Kidney epithelial cell (primary cell): Measurements from ENCODE around the gene C14orf132. TPM values are rescaled to one million over a fixed set of nuclear protein-coding genes. Genes with fewer than 3 reads are reported as not detected.
A peak's percentile ranks its signal among the peaks of the same experiment; 100 is the strongest.

Experiments used
- DNase-seq: peaks from one replicate; pipeline ENCODE4 v3.0.0-alpha.2; 2010; ENCODE audit warnings: low read depth
- H3K27me3 ChIP-seq: 2 replicates; pipeline ENCODE4 v1.6.0; 2011; ENCODE audit warnings: low read length; ENCODE audit not compliant: control insufficient read depth, insufficient read depth
- H3K36me3 ChIP-seq: 2 replicates; pipeline ENCODE4 v1.5.1; 2011; ENCODE audit warnings: low read length; ENCODE audit not compliant: control insufficient read depth, insufficient read depth
- H3K4me3 ChIP-seq: 2 replicates; pipeline ENCODE4 v1.5.1; 2011; ENCODE audit warnings: low read depth, mild to moderate bottlenecking, control low read depth, low read length
- total RNA-seq: library from RNA; depleted of rRNA; stranded (reverse); fragments of >200 nt; gene quantifications from 2 replicates; pipeline ENCODE4 v1.2.3, GENCODE V29; 2015
- TF ChIP-seq, protein P1 (sequence below): IDR thresholded peaks from 2 replicates; pipeline ENCODE4 v1.5.1; 2011; ENCODE audit warnings: mild to moderate bottlenecking, moderate library complexity, low read length, control low read depth, inconsistent platforms; ENCODE audit not compliant: insufficient read depth, poor library complexity, severe bottlenecking

C14orf132 gene
- total RNA-seq, 1 donor from 2014 or later: 8.4 TPM

- TF ChIP-seq, protein P1, sequence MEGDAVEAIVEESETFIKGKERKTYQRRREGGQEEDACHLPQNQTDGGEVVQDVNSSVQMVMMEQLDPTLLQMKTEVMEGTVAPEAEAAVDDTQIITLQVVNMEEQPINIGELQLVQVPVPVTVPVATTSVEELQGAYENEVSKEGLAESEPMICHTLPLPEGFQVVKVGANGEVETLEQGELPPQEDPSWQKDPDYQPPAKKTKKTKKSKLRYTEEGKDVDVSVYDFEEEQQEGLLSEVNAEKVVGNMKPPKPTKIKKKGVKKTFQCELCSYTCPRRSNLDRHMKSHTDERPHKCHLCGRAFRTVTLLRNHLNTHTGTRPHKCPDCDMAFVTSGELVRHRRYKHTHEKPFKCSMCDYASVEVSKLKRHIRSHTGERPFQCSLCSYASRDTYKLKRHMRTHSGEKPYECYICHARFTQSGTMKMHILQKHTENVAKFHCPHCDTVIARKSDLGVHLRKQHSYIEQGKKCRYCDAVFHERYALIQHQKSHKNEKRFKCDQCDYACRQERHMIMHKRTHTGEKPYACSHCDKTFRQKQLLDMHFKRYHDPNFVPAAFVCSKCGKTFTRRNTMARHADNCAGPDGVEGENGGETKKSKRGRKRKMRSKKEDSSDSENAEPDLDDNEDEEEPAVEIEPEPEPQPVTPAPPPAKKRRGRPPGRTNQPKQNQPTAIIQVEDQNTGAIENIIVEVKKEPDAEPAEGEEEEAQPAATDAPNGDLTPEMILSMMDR: no peak
- DNase-seq: no peak
- H3K27me3 ChIP-seq: peaks cover 13% of the 10 kb centered on the region
- no peak overlapping the region for H3K4me3 ChIP-seq
- H3K36me3 ChIP-seq: no peaks in the 10 kb centered on the region
These were observed 3.7 kb upstream of the C14orf132 start for GRCh38 chr14:96035456-96035855.

DNA sequence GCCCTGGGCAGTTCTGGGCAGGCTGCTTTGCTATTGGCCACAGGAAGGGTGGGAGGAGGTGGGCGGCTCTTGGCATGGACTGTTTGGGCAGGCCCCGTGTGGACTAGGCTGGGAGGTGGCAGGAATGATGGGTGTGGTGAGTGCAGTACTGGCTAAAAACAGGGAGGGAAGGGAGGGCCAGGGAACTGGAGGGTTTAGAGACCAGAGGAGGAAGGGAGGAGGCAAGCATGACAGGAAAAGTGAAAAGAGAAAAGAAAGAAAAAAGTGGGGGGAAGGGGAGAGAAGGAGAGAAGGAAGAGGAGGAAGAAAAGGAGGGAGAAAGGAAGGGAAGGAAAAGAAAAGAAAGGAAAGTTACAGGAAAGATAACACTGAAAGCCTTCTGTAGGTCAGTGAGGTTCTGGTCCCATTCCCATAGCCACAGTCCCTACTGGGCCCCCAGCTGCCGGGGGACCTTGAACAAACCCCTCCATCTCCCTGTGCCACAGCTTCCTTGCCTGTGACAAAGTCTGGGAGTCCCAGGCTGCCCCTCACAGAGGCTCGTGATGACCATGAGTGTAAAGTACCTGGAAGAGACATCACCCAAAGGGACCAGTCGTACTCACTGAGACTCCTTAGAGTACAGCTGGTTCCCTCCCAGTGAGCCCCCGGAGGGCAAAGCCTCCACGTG is 1.1 kb upstream of the C14orf132 start:
- peaks cover 13% of the 10 kb centered on the region for H3K27me3 ChIP-seq
- no peak overlapping the region for H3K4me3 ChIP-seq
- DNase-seq: no peak
- TF ChIP-seq, protein P1: no peak
- no peaks in the 10 kb centered on the region for H3K36me3 ChIP-seq

DNA sequence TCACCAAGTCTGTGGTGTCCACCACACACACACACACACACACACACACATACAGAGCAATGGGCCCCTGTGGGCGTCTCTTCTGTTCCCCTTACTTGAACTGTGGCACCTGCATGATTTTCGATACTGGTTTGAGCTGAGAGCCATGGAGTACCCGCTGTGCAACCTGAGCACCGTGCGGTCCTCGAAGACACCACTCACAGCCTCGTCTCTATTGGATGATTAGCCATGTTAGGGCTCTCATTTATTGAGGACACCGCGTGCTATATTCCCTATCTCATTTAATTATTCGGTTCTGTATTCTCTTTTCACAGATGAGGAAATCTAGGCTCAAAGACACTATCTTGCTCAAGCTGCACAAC is 623 bp upstream of the C14orf132 start:
- Histone ChIP-seq H3K36me3 (no peaks in the 10 kb centered on the region), H3K27me3 (peaks cover 13% of the 10 kb centered on the region), H3K4me3 (peak overlapping the region; percentile 84)
- no peak for DNase-seq
- TF ChIP-seq, protein P1: no peak

- peaks cover 13% of the 10 kb centered on the region for H3K27me3 ChIP-seq
- no peak for DNase-seq
These were observed 610 bp downstream of the C14orf132 start for GRCh38 chr14:96039633-96040311.

GRCh38 chr14:96040828-96041371 is 1.7 kb downstream of the C14orf132 start:
- Histone ChIP-seq H3K27me3 (peaks cover 13% of the 10 kb centered on the region), H3K4me3 (no peak overlapping the region), H3K36me3 (no peaks in the 10 kb centered on the region)
- TF ChIP-seq, protein P1: no peak
- DNase-seq: no peak

More at GRCh38 chr14:96039633-96040311, 610 bp downstream of the C14orf132 start:
- H3K4me3 ChIP-seq: peak overlapping the region; percentile 84
- TF ChIP-seq, protein P1: peak; percentile 34
- no peaks in the 10 kb centered on the region for H3K36me3 ChIP-seq
